Gastroesophageal sphincter (tissue), 3 donors: ENCODE results near the gene PARD3.

Experiments
- EP300 ChIP-seq: sonication (generic); formaldehyde crosslinking; IDR thresholded peaks from one replicate; pipeline ENCODE4 v1.6.1; 2017; ENCODE audit warnings: antibody characterized with exemption, mild to moderate bottlenecking
- POLR2A ChIP-seq, 2 donors: fragments of 450-650 bp; IDR thresholded peaks; one replicate each; pipeline ENCODE4 v1.6.1; 2017; ENCODE audit warnings: antibody characterized with exemption in 2 of 2, mild to moderate bottlenecking in 2 of 2, moderate library complexity in 1 of 2
- POLR2AphosphoS5 ChIP-seq: sonication (generic); formaldehyde crosslinking; IDR thresholded peaks from one replicate; pipeline ENCODE4 v1.6.1; 2017; ENCODE audit warnings: antibody characterized with exemption
- TF ChIP-seq, protein P1 (sequence below), 4 experiments: fragments of 200-600 bp in 2 of 4; fragments of 450-650 bp in 2 of 4; sonication (generic) in 1 of 4; IDR thresholded peaks; one replicate each; pipeline ENCODE4 v1.5.1; 2017 to 2019; ENCODE audit warnings: antibody characterized with exemption in 4 of 4, mild to moderate bottlenecking in 2 of 4, moderate library complexity in 2 of 4

DNA sequence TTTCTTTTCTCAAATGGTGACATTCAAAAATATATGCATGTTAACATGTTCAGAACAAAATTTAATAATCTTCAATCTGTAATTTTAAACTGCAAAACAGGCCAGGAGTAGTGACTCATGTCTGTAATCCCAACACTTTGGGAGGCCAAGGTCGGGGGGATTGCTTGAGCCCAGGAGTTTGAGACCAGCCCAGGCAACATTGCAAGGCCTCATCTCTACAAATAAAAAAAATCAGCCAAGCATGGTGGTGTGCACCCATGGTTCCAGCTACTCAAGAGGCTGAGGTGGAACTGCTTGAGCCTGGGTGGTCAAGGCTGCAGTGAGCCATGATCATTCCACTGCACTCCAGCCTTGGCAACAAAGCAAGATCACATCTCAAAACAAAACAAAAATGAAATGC is 394.3 kb downstream of the PARD3 start:
- TF ChIP-seq, protein P1, sequence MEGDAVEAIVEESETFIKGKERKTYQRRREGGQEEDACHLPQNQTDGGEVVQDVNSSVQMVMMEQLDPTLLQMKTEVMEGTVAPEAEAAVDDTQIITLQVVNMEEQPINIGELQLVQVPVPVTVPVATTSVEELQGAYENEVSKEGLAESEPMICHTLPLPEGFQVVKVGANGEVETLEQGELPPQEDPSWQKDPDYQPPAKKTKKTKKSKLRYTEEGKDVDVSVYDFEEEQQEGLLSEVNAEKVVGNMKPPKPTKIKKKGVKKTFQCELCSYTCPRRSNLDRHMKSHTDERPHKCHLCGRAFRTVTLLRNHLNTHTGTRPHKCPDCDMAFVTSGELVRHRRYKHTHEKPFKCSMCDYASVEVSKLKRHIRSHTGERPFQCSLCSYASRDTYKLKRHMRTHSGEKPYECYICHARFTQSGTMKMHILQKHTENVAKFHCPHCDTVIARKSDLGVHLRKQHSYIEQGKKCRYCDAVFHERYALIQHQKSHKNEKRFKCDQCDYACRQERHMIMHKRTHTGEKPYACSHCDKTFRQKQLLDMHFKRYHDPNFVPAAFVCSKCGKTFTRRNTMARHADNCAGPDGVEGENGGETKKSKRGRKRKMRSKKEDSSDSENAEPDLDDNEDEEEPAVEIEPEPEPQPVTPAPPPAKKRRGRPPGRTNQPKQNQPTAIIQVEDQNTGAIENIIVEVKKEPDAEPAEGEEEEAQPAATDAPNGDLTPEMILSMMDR (IDR thresholded peaks at IDR 0.05), result no peak
- no peak for TF ChIP-seq POLR2A (IDR thresholded peaks at IDR 0.05)
- no peak for TF ChIP-seq POLR2AphosphoS5
- TF ChIP-seq EP300, result no peak
